IPS-18c (cell line): Measurements from ENCODE around the gene RPS15.
"Not testable (repeated sequence)": the region's sequence is repeated elsewhere in the genome, so short reads cannot be mapped to it uniquely, and the experiment has no call there.

ENCODE experiments used
- H3K4me3 ChIP-seq: 2 replicates; pipeline ENCODE4 v1.7.0; 2013; ENCODE audit warnings: low read depth, mild to moderate bottlenecking, low read length, moderate library complexity; ENCODE audit not compliant: insufficient read depth
- H3K9me3 ChIP-seq: one replicate; pipeline ENCODE4 v1.6.1; 2013; ENCODE audit warnings: mild to moderate bottlenecking, low read length, moderate library complexity; ENCODE audit not compliant: control insufficient read depth, insufficient read depth

Gene RPS15

GRCh38 chr19:1425902-1426301, 12.3 kb upstream of the RPS15 start:
- Histone ChIP-seq H3K4me3 (no peak overlapping the region), H3K9me3 (no peaks in the 10 kb centered on the region)

GRCh38 chr19:1426736-1427135, 11.5 kb upstream of the RPS15 start:
- Histone ChIP-seq H3K4me3 (no peak overlapping the region), H3K9me3 (no peaks in the 10 kb centered on the region)

GRCh38 chr19:1427221-1427920, 10.8 kb upstream of the RPS15 start:
- no peak overlapping the region for H3K4me3 ChIP-seq
- H3K9me3 ChIP-seq = no peaks in the 10 kb centered on the region

GRCh38 chr19:1428738-1429391, 9.3 kb upstream of the RPS15 start:
- Histone ChIP-seq H3K9me3 (no peaks in the 10 kb centered on the region), H3K4me3 (no peak overlapping the region)

- no peaks in the 10 kb centered on the region for H3K9me3 ChIP-seq
- H3K4me3 ChIP-seq = no peak overlapping the region
Measured at GRCh38 chr19:1429750-1430149, 8.4 kb upstream of the RPS15 start.

GRCh38 chr19:1430246-1430645, 8.0 kb upstream of the RPS15 start:
- no peak overlapping the region for H3K4me3 ChIP-seq
- no peaks in the 10 kb centered on the region for H3K9me3 ChIP-seq

- H3K9me3 ChIP-seq = no peaks in the 10 kb centered on the region
- no peak overlapping the region for H3K4me3 ChIP-seq
Measured at GRCh38 chr19:1431759-1432506, 6.3 kb upstream of the RPS15 start.

- Histone ChIP-seq H3K9me3 (no peaks in the 10 kb centered on the region), H3K4me3 (no peak overlapping the region)
Measured at GRCh38 chr19:1432507-1432887, 5.7 kb upstream of the RPS15 start.

- Histone ChIP-seq H3K4me3 (no peak overlapping the region), H3K9me3 (no peaks in the 10 kb centered on the region)
Measured at GRCh38 chr19:1433119-1434039, 4.8 kb upstream of the RPS15 start.

GRCh38 chr19:1434040-1434366, 4.2 kb upstream of the RPS15 start:
- no peaks in the 10 kb centered on the region for H3K9me3 ChIP-seq
- H3K4me3 ChIP-seq = no peak overlapping the region

- Histone ChIP-seq H3K4me3 (no peak overlapping the region), H3K9me3 (no peaks in the 10 kb centered on the region)
Measured at GRCh38 chr19:1434577-1435060, 3.6 kb upstream of the RPS15 start.

GRCh38 chr19:1435378-1435989, 2.7 kb upstream of the RPS15 start:
- H3K4me3 ChIP-seq = no peak overlapping the region
- H3K9me3 ChIP-seq = no peaks in the 10 kb centered on the region

- no peak overlapping the region for H3K4me3 ChIP-seq
Measured at GRCh38 chr19:1437609-1438008, 587 bp upstream of the RPS15 start.

GRCh38 chr19:1438933-1439354, 748 bp downstream of the RPS15 start:
- Histone ChIP-seq H3K4me3 (peak overlapping the region; percentile 91), H3K9me3 (no peaks in the 10 kb centered on the region)

More at GRCh38 chr19:1437609-1438008, 587 bp upstream of the RPS15 start:
- no peaks in the 10 kb centered on the region for H3K9me3 ChIP-seq

- peak overlapping the region; percentile 91 for H3K4me3 ChIP-seq
- not testable (repeated sequence) for H3K9me3 ChIP-seq
Measured at GRCh38 chr19:1439525-1440417, 1.6 kb downstream of the RPS15 start.

- no peak overlapping the region for H3K4me3 ChIP-seq
- H3K9me3 ChIP-seq = no peaks in the 10 kb centered on the region
Measured at GRCh38 chr19:1440418-1440801, 2.2 kb downstream of the RPS15 start.
